ENCODE measurements around the gene DAO. TPM values are rescaled to one million over a fixed set of nuclear protein-coding genes. Genes with fewer than 3 reads are reported as not detected.

The DAO gene
- polyA plus RNA-seq, 3 donors, result 0.75 to 1.1 (median 0.92) TPM

DNA sequence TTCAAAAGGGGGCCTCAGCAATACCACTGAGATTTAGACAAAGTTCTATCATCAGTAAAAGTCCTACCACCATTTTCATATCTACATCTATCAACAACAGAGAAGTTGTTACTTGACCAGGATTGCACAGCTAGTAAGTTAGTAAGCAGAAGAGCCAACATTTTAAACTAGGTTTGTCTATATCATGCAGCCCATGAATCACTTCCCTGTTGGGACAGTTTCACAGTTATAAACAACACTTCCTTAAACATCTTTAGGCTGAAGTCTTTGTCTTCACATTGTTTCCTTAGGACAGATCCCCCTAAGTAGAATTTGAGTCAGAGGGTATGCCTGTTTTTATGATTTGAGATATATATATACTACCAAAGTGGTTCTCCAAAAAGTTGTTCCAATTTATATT, 68.5 kb downstream of the DAO start:
- DNase-seq (ENCODE audit: extremely low read depth in 1 of 11, low read depth in 9 of 11, low spot score in 4 of 11), result no peak

DNA sequence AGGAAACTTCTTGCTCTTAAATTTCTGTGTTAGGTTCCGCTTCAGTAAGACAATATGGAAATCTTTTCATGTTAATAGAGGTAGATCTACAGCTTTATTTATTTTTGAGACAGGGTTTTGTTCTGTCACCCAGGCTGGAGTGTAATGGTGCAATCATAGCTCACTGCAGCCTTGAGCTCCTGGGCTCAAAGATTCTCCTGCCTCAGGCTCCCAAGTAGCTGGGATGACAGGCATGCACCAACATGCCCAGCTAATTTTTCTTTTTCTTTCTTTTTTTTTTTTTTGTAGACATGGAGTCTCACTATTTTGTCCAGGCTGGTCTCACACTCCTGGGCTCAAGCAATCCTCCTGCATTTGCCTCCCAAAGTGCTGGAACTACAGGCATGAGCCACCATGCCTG, 70.1 kb downstream of the DAO start:
- DNase-seq (ENCODE audit: extremely low read depth in 1 of 11, low read depth in 9 of 11, low spot score in 4 of 11), result no peak

Other genes starting within 250 kb of the DAO start
- gene SELPLG, start 246.2 kb upstream of the DAO start, polyA plus RNA-seq (ENCODE audit: insufficient read length in 3 of 3), result 1 to 10 TPM; 1.7 to 2.5 (median 2.3) TPM
- gene CORO1C, start 148.6 kb upstream of the DAO start, polyA plus RNA-seq (ENCODE audit: insufficient read length in 3 of 3), result 10 to 100 TPM; 56.2 to 65.8 (median 60.5) TPM
- gene SSH1, start 22.5 kb upstream of the DAO start, polyA plus RNA-seq (ENCODE audit: insufficient read length in 3 of 3), result 10 to 100 TPM; 19.1 to 26.5 (median 21.3) TPM
- gene SVOP, start 141.0 kb downstream of the DAO start, polyA plus RNA-seq (ENCODE audit: insufficient read length in 3 of 3), result under 1 TPM; 0.09 to 0.11 (median 0.10) TPM
- gene USP30, start 172.5 kb downstream of the DAO start, polyA plus RNA-seq (ENCODE audit: insufficient read length in 3 of 3), result 10 to 100 TPM; 23.7 to 27.8 (median 24.0) TPM
- gene ALKBH2, start 213.4 kb downstream of the DAO start, polyA plus RNA-seq (ENCODE audit: insufficient read length in 3 of 3), result 10 to 100 TPM; 30.2 to 34.3 (median 32.1) TPM
- gene UNG, start 217.5 kb downstream of the DAO start, polyA plus RNA-seq (ENCODE audit: insufficient read length in 3 of 3), result 10 to 100 TPM; 66.3 to 72.4 (median 70.6) TPM
- gene ACACB, start 236.5 kb downstream of the DAO start, polyA plus RNA-seq (ENCODE audit: insufficient read length in 3 of 3), result 10 to 100 TPM; 14.9 to 33.9 (median 16.4) TPM

Data from renal cortex interstitium (tissue), 11 donors.